Hepatocyte (in vitro differentiated cells): ENCODE results near the gene DIPK1B.

ENCODE experiments used
- EZH2 ChIP-seq: fragments of 200-600 bp; sonication (generic); IDR thresholded peaks from 2 replicates; pipeline ENCODE4 v1.6.1; 2016; ENCODE audit warnings: antibody characterized with exemption, mild to moderate bottlenecking, borderline replicate concordance
- TF ChIP-seq, protein P1 (sequence below): fragments of 200-600 bp; sonication (generic); IDR thresholded peaks from 2 replicates; pipeline ENCODE4 v1.5.1; 2016; ENCODE audit warnings: antibody characterized with exemption, mild to moderate bottlenecking; ENCODE audit not compliant: poor library complexity

DNA sequence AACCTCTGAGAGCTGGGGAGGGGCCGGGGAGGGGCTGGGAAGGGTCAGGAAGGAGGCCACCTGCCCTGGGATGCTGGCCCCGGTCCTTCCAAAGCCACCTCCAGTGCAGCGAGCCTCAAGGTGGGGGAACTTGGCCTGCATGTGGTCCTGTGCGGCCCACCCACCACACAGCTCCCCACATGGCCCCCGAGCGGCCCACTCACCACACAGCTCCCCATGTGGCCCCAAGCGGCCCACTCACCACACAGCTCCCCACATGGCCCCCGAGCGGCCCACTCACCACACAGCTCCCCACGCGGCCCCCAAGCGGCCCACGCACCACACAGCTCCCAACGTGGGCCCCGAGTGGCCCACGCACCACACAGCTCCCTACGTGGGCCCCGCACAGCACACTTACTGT lies 32.4 kb downstream of the DIPK1B start:
- TF ChIP-seq, protein P1, sequence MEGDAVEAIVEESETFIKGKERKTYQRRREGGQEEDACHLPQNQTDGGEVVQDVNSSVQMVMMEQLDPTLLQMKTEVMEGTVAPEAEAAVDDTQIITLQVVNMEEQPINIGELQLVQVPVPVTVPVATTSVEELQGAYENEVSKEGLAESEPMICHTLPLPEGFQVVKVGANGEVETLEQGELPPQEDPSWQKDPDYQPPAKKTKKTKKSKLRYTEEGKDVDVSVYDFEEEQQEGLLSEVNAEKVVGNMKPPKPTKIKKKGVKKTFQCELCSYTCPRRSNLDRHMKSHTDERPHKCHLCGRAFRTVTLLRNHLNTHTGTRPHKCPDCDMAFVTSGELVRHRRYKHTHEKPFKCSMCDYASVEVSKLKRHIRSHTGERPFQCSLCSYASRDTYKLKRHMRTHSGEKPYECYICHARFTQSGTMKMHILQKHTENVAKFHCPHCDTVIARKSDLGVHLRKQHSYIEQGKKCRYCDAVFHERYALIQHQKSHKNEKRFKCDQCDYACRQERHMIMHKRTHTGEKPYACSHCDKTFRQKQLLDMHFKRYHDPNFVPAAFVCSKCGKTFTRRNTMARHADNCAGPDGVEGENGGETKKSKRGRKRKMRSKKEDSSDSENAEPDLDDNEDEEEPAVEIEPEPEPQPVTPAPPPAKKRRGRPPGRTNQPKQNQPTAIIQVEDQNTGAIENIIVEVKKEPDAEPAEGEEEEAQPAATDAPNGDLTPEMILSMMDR: no peak
- no peak for TF ChIP-seq EZH2
